NCI-H2107 (cell line): ENCODE results near the gene ENPP5.
"Not testable (repeated sequence)": the region's sequence is repeated elsewhere in the genome, so short reads cannot be mapped to it uniquely, and the experiment has no call there.

ENCODE experiments used
- DNase-seq: peaks from one replicate; lab custom pipeline; 2025; lab: John Stamatoyannopoulos, UW

The ENPP5 gene

GRCh38 chr6:46174904-46175303 lies 4.1 kb upstream of the ENPP5 start:
- no peak for DNase-seq

- no peak for DNase-seq
These were observed 1.4 kb upstream of the ENPP5 start for GRCh38 chr6:46172176-46172575.

- DNase-seq = no peak
These were observed 10.7 kb downstream of the ENPP5 start for GRCh38 chr6:46160102-46160501.

GRCh38 chr6:46159229-46159628 lies 11.6 kb downstream of the ENPP5 start:
- no peak for DNase-seq

GRCh38 chr6:46156701-46157100 lies 14.1 kb downstream of the ENPP5 start:
- DNase-seq = no peak

- not testable (repeated sequence) for DNase-seq
These were observed 21.7 kb downstream of the ENPP5 start for GRCh38 chr6:46149066-46149465.

GRCh38 chr6:46144270-46144669 lies 26.5 kb downstream of the ENPP5 start:
- no peak for DNase-seq

- DNase-seq = no peak
These were observed 32.5 kb downstream of the ENPP5 start for GRCh38 chr6:46138281-46138680.

GRCh38 chr6:46137387-46137786 lies 33.4 kb downstream of the ENPP5 start:
- no peak for DNase-seq

GRCh38 chr6:46136831-46137230 lies 33.9 kb downstream of the ENPP5 start:
- DNase-seq = no peak

- no peak for DNase-seq
These were observed 35.6 kb downstream of the ENPP5 start for GRCh38 chr6:46135176-46135575.

- no peak for DNase-seq
These were observed 36.6 kb downstream of the ENPP5 start for GRCh38 chr6:46134216-46134615.

- not testable (repeated sequence) for DNase-seq
These were observed 39.5 kb downstream of the ENPP5 start for GRCh38 chr6:46131291-46131690.

- no peak for DNase-seq
These were observed 40.1 kb downstream of the ENPP5 start for GRCh38 chr6:46130666-46131065.

GRCh38 chr6:46129629-46130511 lies 40.9 kb downstream of the ENPP5 start, which contains the start of gene ENPP4:
ENPP4 (plus strand) TSS chr6:46129989; CDS start chr6:46139584, 9,595 bp downstream.
- DNase-seq = peak; percentile 65

- no peak for DNase-seq
These were observed 41.5 kb downstream of the ENPP5 start for GRCh38 chr6:46129291-46129628.

- DNase-seq = no peak
These were observed 42.3 kb downstream of the ENPP5 start for GRCh38 chr6:46128476-46128875.

GRCh38 chr6:46119679-46120078 lies 51.1 kb downstream of the ENPP5 start:
- not testable (repeated sequence) for DNase-seq

GRCh38 chr6:46118836-46119235 lies 51.9 kb downstream of the ENPP5 start:
- no peak for DNase-seq

GRCh38 chr6:46118157-46118556 lies 52.6 kb downstream of the ENPP5 start:
- DNase-seq = no peak

- DNase-seq = no peak
These were observed 54.5 kb downstream of the ENPP5 start for GRCh38 chr6:46116289-46116688.

- no peak for DNase-seq
These were observed 55.1 kb downstream of the ENPP5 start for GRCh38 chr6:46115634-46116033.

- DNase-seq = peak; percentile 10
These were observed 57.4 kb downstream of the ENPP5 start for GRCh38 chr6:46113370-46113769.
